Sigmoid colon (tissue), 4 donors: ENCODE results near the gene SRBD1.

Experiments
- EP300 ChIP-seq, 4 donors: sonication (generic); formaldehyde crosslinking; IDR thresholded peaks; one replicate each; pipeline ENCODE4 v1.6.1; 2017; ENCODE audit warnings: antibody characterized with exemption in 4 of 4
- POLR2A ChIP-seq, 2 donors: fragments of 450-650 bp; IDR thresholded peaks; one replicate each; pipeline ENCODE4 v1.6.1; 2016; ENCODE audit warnings: antibody characterized with exemption in 2 of 2, mild to moderate bottlenecking in 2 of 2, moderate library complexity in 2 of 2
- TF ChIP-seq, protein P1 (sequence below), 4 experiments: fragments of 450-650 bp in 3 of 4; fragments of 200-600 bp in 1 of 4; IDR thresholded peaks; one replicate each; pipeline ENCODE4 v1.5.1; 2016 to 2019; ENCODE audit warnings: antibody characterized with exemption in 4 of 4, mild to moderate bottlenecking in 3 of 4, moderate library complexity in 2 of 4

DNA sequence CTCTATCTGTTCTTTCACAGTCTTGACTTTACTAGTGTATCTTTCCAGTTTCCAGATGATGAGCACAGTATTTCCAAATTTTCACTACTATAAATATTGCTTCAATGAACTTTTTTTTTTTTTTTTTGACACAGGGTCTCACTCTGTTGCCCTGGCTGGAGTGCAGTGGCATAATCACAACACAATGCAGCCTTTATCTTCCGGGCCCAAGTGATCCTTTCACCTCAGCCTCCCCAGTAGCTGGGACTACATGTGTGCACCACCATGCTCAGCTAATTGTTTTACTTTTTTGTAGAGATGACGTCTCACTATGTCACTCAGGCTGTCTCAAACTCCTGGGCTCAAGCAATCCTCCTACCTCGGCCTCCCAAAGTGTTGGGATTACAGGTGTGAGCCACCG, 142.8 kb downstream of the SRBD1 start:
- TF ChIP-seq, protein P1, sequence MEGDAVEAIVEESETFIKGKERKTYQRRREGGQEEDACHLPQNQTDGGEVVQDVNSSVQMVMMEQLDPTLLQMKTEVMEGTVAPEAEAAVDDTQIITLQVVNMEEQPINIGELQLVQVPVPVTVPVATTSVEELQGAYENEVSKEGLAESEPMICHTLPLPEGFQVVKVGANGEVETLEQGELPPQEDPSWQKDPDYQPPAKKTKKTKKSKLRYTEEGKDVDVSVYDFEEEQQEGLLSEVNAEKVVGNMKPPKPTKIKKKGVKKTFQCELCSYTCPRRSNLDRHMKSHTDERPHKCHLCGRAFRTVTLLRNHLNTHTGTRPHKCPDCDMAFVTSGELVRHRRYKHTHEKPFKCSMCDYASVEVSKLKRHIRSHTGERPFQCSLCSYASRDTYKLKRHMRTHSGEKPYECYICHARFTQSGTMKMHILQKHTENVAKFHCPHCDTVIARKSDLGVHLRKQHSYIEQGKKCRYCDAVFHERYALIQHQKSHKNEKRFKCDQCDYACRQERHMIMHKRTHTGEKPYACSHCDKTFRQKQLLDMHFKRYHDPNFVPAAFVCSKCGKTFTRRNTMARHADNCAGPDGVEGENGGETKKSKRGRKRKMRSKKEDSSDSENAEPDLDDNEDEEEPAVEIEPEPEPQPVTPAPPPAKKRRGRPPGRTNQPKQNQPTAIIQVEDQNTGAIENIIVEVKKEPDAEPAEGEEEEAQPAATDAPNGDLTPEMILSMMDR (IDR thresholded peaks at IDR 0.05): no peak
- TF ChIP-seq POLR2A (IDR thresholded peaks at IDR 0.05) (no peak), EP300 (IDR thresholded peaks at IDR 0.05) (no peak)
